HG03045 (cell line): ENCODE results near the gene PDE7B.
"Not testable (repeated sequence)": the region's sequence is repeated elsewhere in the genome, so short reads cannot be mapped to it uniquely, and the experiment has no call there.

Source experiments
- ATAC-seq: cut with Tn5 transposase; IDR thresholded peaks from one replicate; pipeline ENCODE4 v1.9.1; 2021; ENCODE audit warnings: mild to moderate bottlenecking, moderate library complexity; ENCODE audit not compliant: unreplicated experiment

Gene PDE7B

GRCh38 chr6:135842618-135843392 lies 8.7 kb upstream of the PDE7B start:
- ATAC-seq, result no peak

GRCh38 chr6:135850882-135851281 lies 619 bp upstream of the PDE7B start:
- no peak for ATAC-seq

- no peak for ATAC-seq
Observed at GRCh38 chr6:135852746-135853145, 1.2 kb downstream of the PDE7B start.

GRCh38 chr6:135853227-135853626 lies 1.7 kb downstream of the PDE7B start:
- no peak for ATAC-seq

GRCh38 chr6:135853986-135854385 lies 2.5 kb downstream of the PDE7B start:
- ATAC-seq, result no peak

- ATAC-seq, result no peak
Observed at GRCh38 chr6:135854799-135855198, 3.3 kb downstream of the PDE7B start.

GRCh38 chr6:135858931-135859330 lies 7.4 kb downstream of the PDE7B start:
- ATAC-seq, result no peak

GRCh38 chr6:135860361-135860760 lies 8.9 kb downstream of the PDE7B start:
- no peak for ATAC-seq

GRCh38 chr6:135861189-135861588 lies 9.7 kb downstream of the PDE7B start:
- ATAC-seq, result no peak

GRCh38 chr6:135864929-135865328 lies 13.4 kb downstream of the PDE7B start:
- ATAC-seq, result not testable (repeated sequence)

- ATAC-seq, result no peak
Observed at GRCh38 chr6:135866445-135867123, 15.1 kb downstream of the PDE7B start.

- ATAC-seq, result no peak
Observed at GRCh38 chr6:135867332-135867731, 15.8 kb downstream of the PDE7B start.

- ATAC-seq, result no peak
Observed at GRCh38 chr6:135869857-135870256, 18.4 kb downstream of the PDE7B start.

- no peak for ATAC-seq
Observed at GRCh38 chr6:135870722-135871121, 19.2 kb downstream of the PDE7B start.

GRCh38 chr6:135871296-135871695 lies 19.8 kb downstream of the PDE7B start:
- no peak for ATAC-seq

- ATAC-seq, result no peak
Observed at GRCh38 chr6:135871878-135872277, 20.4 kb downstream of the PDE7B start.

GRCh38 chr6:135875446-135875845 lies 23.9 kb downstream of the PDE7B start:
- ATAC-seq, result no peak

- ATAC-seq, result no peak
Observed at GRCh38 chr6:135876058-135876457, 24.6 kb downstream of the PDE7B start.

- no peak for ATAC-seq
Observed at GRCh38 chr6:135877666-135878065, 26.2 kb downstream of the PDE7B start.

GRCh38 chr6:135880066-135880972 lies 28.8 kb downstream of the PDE7B start:
- peak; percentile 87 for ATAC-seq

- ATAC-seq, result no peak
Observed at GRCh38 chr6:135883045-135883444, 31.5 kb downstream of the PDE7B start.
